H9 (cell line): ENCODE data around the gene WDR33. TPM values are rescaled to one million over a fixed set of nuclear protein-coding genes. Genes with fewer than 3 reads are reported as not detected.

Experiments used
- DNase-seq: peaks from one replicate; pipeline ENCODE4 v3.0.0-alpha.2; 2017
- H2AFZ ChIP-seq: one replicate; pipeline ENCODE4 v1.6.1; 2013; ENCODE audit warnings: mild to moderate bottlenecking, low read length, control low read depth, moderate library complexity
- H2AK5ac ChIP-seq: 2 replicates; pipeline ENCODE4 v1.6.1; 2013; ENCODE audit warnings: low read length, control low read depth, mixed read lengths; ENCODE audit not compliant: insufficient read length
- H2BK120ac ChIP-seq: one replicate; pipeline ENCODE4 v1.6.1; 2013; ENCODE audit warnings: low read depth, mild to moderate bottlenecking, low read length, control low read depth, inconsistent platforms; ENCODE audit not compliant: poor library complexity, severe bottlenecking
- H2BK12ac ChIP-seq: 2 replicates; pipeline ENCODE4 v1.6.1; 2013; ENCODE audit warnings: low read length, control low read depth, mixed read lengths, low read depth; ENCODE audit not compliant: insufficient read length
- H2BK15ac ChIP-seq: 2 replicates; pipeline ENCODE4 v1.6.1; 2013; ENCODE audit warnings: low read depth, low read length, control low read depth
- H2BK20ac ChIP-seq: one replicate; pipeline ENCODE4 v1.6.1; 2013; ENCODE audit warnings: low read depth, mild to moderate bottlenecking, low read length, control low read depth, inconsistent platforms; ENCODE audit not compliant: poor library complexity, severe bottlenecking
- H2BK5ac ChIP-seq: 2 replicates; pipeline ENCODE4 v1.6.1; 2013; ENCODE audit warnings: low read length, control low read depth, mixed read lengths; ENCODE audit not compliant: insufficient read length
- H3K14ac ChIP-seq: 2 replicates; pipeline ENCODE4 v1.6.1; 2013; ENCODE audit warnings: low read length, control low read depth; ENCODE audit not compliant: insufficient read depth
- H3K18ac ChIP-seq: 2 replicates; pipeline ENCODE4 v1.6.1; 2013; ENCODE audit warnings: low read depth, mild to moderate bottlenecking, mixed read lengths, low read length, control low read depth; ENCODE audit not compliant: insufficient read length
- H3K23ac ChIP-seq: 2 replicates; pipeline ENCODE4 v1.6.1; 2013; ENCODE audit warnings: low read length, control low read depth, mixed read lengths, low read depth; ENCODE audit not compliant: insufficient read length
- H3K23me2 ChIP-seq: 2 replicates; pipeline ENCODE4 v1.6.1; 2013; ENCODE audit warnings: low read depth, mild to moderate bottlenecking, mixed read lengths, low read length, control low read depth; ENCODE audit not compliant: insufficient read length, poor library complexity, severe bottlenecking
- H3K27ac ChIP-seq: 2 replicates; pipeline ENCODE4 v1.5.1; 2013; ENCODE audit warnings: low read length, control low read depth, mixed read lengths, low read depth; ENCODE audit not compliant: insufficient read length
- H3K27me3 ChIP-seq: 2 replicates; pipeline ENCODE4 v1.6.1; 2013; ENCODE audit warnings: low read length, control low read depth, inconsistent platforms; ENCODE audit not compliant: insufficient read depth
- H3K4ac ChIP-seq: 2 replicates; pipeline ENCODE4 v1.6.1; 2013; ENCODE audit warnings: low read depth, mild to moderate bottlenecking, control low read depth, inconsistent platforms, low read length, moderate library complexity
- H3K4me1 ChIP-seq: 2 replicates; pipeline ENCODE4 v1.6.1; 2013; ENCODE audit warnings: low read length, control low read depth, inconsistent platforms; ENCODE audit not compliant: insufficient read depth
- H3K4me2 ChIP-seq: 2 replicates; pipeline ENCODE4 v1.6.1; 2013; ENCODE audit warnings: low read length, control low read depth, mixed read lengths; ENCODE audit not compliant: insufficient read length, insufficient read depth
- H3K56ac ChIP-seq: 2 replicates; pipeline ENCODE4 v1.6.1; 2013; ENCODE audit warnings: low read depth, mild to moderate bottlenecking, mixed read lengths, low read length, control low read depth; ENCODE audit not compliant: insufficient read length
- H3K79me1 ChIP-seq: 2 replicates; pipeline ENCODE4 v1.6.1; 2013; ENCODE audit warnings: low read depth, mild to moderate bottlenecking, moderate library complexity, low read length, control low read depth, inconsistent platforms; ENCODE audit not compliant: insufficient read depth, poor library complexity, severe bottlenecking
- H3K79me2 ChIP-seq: 2 replicates; pipeline ENCODE4 v1.6.1; 2013; ENCODE audit warnings: low read length, control low read depth, inconsistent platforms; ENCODE audit not compliant: insufficient read depth
- H3K9ac ChIP-seq: 2 replicates; pipeline ENCODE4 v1.6.1; 2013; ENCODE audit warnings: low read length, control low read depth, mixed read lengths; ENCODE audit not compliant: insufficient read length; ENCODE audit errors: extremely low read depth
- H3K9me3 ChIP-seq: one replicate; pipeline ENCODE4 v1.6.1; 2013; ENCODE audit warnings: low read depth, low read length, inconsistent platforms; ENCODE audit not compliant: control insufficient read depth
- H3T11ph ChIP-seq: one replicate; pipeline ENCODE4 v1.6.1; 2013; ENCODE audit warnings: mild to moderate bottlenecking, low read length, control low read depth, inconsistent platforms
- H4K20me1 ChIP-seq: one replicate; pipeline ENCODE4 v1.6.1; 2013; ENCODE audit not compliant: control insufficient read depth, insufficient read length, insufficient read depth
- H4K5ac ChIP-seq: 2 replicates; pipeline ENCODE4 v1.6.1; 2013; ENCODE audit warnings: low read depth, mild to moderate bottlenecking, mixed read lengths, low read length, control low read depth; ENCODE audit not compliant: insufficient read length
- H4K8ac ChIP-seq: replicated peaks from 2 replicates; pipeline ENCODE4 v1.6.1; 2013; ENCODE audit warnings: low read length, control low read depth, mixed read lengths, low read depth; ENCODE audit not compliant: insufficient read length
- H4K91ac ChIP-seq: 2 replicates; pipeline ENCODE4 v1.6.1; 2013; ENCODE audit warnings: low read depth, mild to moderate bottlenecking, moderate library complexity, mixed read lengths, low read length, control low read depth; ENCODE audit not compliant: insufficient read length
- H3K27ac Mint-ChIP-seq, 3 experiments: 2 replicates in 2 of 3; 3 replicates in 1 of 3; pipeline ENCODE4 v1.8.0; 2020 to 2021; ENCODE audit warnings: mixed read lengths in 3 of 3, mild to moderate bottlenecking in 1 of 3, moderate library complexity in 1 of 3
- H3K27me3 Mint-ChIP-seq: 2 replicates; pipeline ENCODE4 v1.8.0; 2021; ENCODE audit warnings: low read depth, mild to moderate bottlenecking, moderate library complexity, mixed read lengths
- H3K36me3 Mint-ChIP-seq, 3 experiments: 2 replicates in 2 of 3; 3 replicates in 1 of 3; pipeline ENCODE4 v1.8.0; 2020 to 2021; ENCODE audit warnings: low read depth in 3 of 3, mixed read lengths in 3 of 3; ENCODE audit not compliant: insufficient read depth in 1 of 3
- H3K4me1 Mint-ChIP-seq, 2 experiments: 2 replicates each; pipeline ENCODE4 v1.8.0; 2020; ENCODE audit warnings: mixed read lengths in 2 of 2
- H3K4me3 Mint-ChIP-seq, 2 experiments: 2 replicates in 1 of 2; 3 replicates in 1 of 2; pipeline ENCODE4 v1.8.0; 2020 to 2021; ENCODE audit warnings: mild to moderate bottlenecking in 2 of 2, mixed read lengths in 2 of 2, moderate library complexity in 1 of 2
- H3K9me3 Mint-ChIP-seq, 2 experiments: 2 replicates in 1 of 2; 3 replicates in 1 of 2; pipeline ENCODE4 v1.8.0; 2020; ENCODE audit warnings: mild to moderate bottlenecking in 2 of 2, mixed read lengths in 2 of 2, moderate library complexity in 1 of 2
- WGBS: extraction: QIAGEN DNeasy Blood & Tissue Kit; methylation state at CpG from one replicate; pipeline ENCODE4 v1.1.7; 2013; ENCODE audit warnings: missing lambda C conversion rate, low lambda C conversion rate, mixed read lengths; ENCODE audit not compliant: insufficient read length; ENCODE audit errors: extremely low coverage; 5-methylcytosine and 5-hydroxymethylcytosine counted together
- total RNA-seq: library from RNA; stranded (reverse); gene quantifications from 2 replicates; pipeline ENCODE4 v1.2.1, GENCODE V29; 2021
- TF ChIP-seq, protein P1 (sequence below): fragments of 200-600 bp; sonication (generic); conservative IDR thresholded peaks from 3 replicates; pipeline ENCODE4 v1.8.0; 2021; ENCODE audit warnings: antibody characterized with exemption, mild to moderate bottlenecking

Gene WDR33
- total RNA-seq, 1 experiment from 2014 or later = 86.0 TPM

GRCh38 chr2:127702395-127703009, 108.5 kb downstream of the WDR33 start:
- no peak overlapping the region for H3K27ac ChIP-seq
- TF ChIP-seq, protein P1, sequence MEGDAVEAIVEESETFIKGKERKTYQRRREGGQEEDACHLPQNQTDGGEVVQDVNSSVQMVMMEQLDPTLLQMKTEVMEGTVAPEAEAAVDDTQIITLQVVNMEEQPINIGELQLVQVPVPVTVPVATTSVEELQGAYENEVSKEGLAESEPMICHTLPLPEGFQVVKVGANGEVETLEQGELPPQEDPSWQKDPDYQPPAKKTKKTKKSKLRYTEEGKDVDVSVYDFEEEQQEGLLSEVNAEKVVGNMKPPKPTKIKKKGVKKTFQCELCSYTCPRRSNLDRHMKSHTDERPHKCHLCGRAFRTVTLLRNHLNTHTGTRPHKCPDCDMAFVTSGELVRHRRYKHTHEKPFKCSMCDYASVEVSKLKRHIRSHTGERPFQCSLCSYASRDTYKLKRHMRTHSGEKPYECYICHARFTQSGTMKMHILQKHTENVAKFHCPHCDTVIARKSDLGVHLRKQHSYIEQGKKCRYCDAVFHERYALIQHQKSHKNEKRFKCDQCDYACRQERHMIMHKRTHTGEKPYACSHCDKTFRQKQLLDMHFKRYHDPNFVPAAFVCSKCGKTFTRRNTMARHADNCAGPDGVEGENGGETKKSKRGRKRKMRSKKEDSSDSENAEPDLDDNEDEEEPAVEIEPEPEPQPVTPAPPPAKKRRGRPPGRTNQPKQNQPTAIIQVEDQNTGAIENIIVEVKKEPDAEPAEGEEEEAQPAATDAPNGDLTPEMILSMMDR = no peak
- no CpG with 5 or more reads among the region's 19 CpGs for whole genome bisulfite sequencing
- peaks cover 5% of the 10 kb centered on the region; the same call in 1 of the 2 replicates for H3K4me1 ChIP-seq
- peak overlapping the region; percentile 64 for H3K9ac ChIP-seq
- H3T11ph ChIP-seq = no peak overlapping the region
- H3K14ac ChIP-seq = 0 out of 2 replicates have a peak overlapping the region, but pooled peaks have one; percentile 6
- no peak overlapping the region for H2BK15ac ChIP-seq
- no peak overlapping the region for H3K56ac ChIP-seq
- H4K5ac ChIP-seq = no peak overlapping the region
- H3K4ac ChIP-seq = no peak overlapping the region
- no peak overlapping the region for H2BK5ac ChIP-seq
- H4K91ac ChIP-seq = no peak overlapping the region
- no peak for DNase-seq
- H3K9me3 ChIP-seq = no peaks in the 10 kb centered on the region
- H4K8ac ChIP-seq = no peak overlapping the region
- no peak overlapping the region for H2AFZ ChIP-seq
- Mint-ChIP-seq H3K4me1 (peaks cover 18 to 24% of the 10 kb centered on the region in 2 experiments), H3K36me3 (peaks cover 0 to 39% (median 37%) of the 10 kb centered on the region in 3 experiments; a peak in 6 of 7 replicates), H3K27ac (peak overlapping the region in 2 of 3 experiments; percentile 69 to 81; a peak in 3 of 7 replicates), H3K27me3 (peaks cover 14% of the 10 kb centered on the region), H3K9me3 (peaks cover 0 to 4% of the 10 kb centered on the region in 2 experiments; a peak in 1 of 5 replicates), H3K4me3 (peak overlapping the region; percentile 69 to 78)
- H3K23me2 ChIP-seq = peaks cover 5% of the 10 kb centered on the region
- no peaks in the 10 kb centered on the region for H3K27me3 ChIP-seq
- H3K18ac ChIP-seq = no peak overlapping the region
- H3K79me1 ChIP-seq = no peaks in the 10 kb centered on the region
- no peak overlapping the region for H2BK12ac ChIP-seq
- no peaks in the 10 kb centered on the region for H4K20me1 ChIP-seq
- H3K4me2 ChIP-seq = peak overlapping the region; percentile 66
- H2AK5ac ChIP-seq = no peak overlapping the region
- peaks cover 3% of the 10 kb centered on the region; the same call in 1 of the 2 replicates for H3K79me2 ChIP-seq
- H3K23ac ChIP-seq = no peak overlapping the region
- H2BK120ac ChIP-seq = no peak overlapping the region
- no peak overlapping the region for H2BK20ac ChIP-seq
